22Rv1 (cell line): ENCODE measurements around the gene PTPRM.

Experiments
- H3K27ac ChIP-seq: fragments of 450-650 bp; 2 replicates; pipeline ENCODE4 v1.5.1; 2017
- ZFX ChIP-seq: fragments of 450-650 bp; IDR thresholded peaks from 2 replicates; pipeline ENCODE4 v1.6.1; 2017; ENCODE audit warnings: antibody characterized with exemption, borderline replicate concordance
- TF ChIP-seq, protein P1 (sequence below): fragments of 450-650 bp; IDR thresholded peaks from 2 replicates; pipeline ENCODE4 v1.5.1; 2017; ENCODE audit warnings: mild to moderate bottlenecking

PTPRM gene

DNA sequence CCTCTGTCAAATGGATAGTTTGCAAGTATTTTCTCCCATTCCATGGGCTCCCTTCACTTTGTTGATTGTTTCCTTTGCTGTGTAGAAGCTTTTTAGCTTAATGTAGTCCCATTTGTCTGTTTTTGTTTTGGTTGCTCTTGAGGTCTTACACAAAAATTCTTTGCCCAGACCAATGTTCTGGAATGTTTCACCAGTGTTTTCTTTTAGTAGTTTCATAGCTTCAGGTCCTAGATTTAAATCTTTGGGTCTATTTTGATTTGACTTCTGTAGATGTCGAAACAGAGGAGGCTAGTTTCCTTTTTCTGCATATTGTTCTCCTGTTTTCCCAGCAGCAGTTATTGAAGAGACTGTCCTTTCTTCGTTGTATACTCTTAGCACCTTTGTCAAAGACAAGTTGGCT is 351.6 kb downstream of the PTPRM start:
- H3K27ac ChIP-seq: no peak overlapping the region
- TF ChIP-seq ZFX: no peak
- TF ChIP-seq, protein P1, sequence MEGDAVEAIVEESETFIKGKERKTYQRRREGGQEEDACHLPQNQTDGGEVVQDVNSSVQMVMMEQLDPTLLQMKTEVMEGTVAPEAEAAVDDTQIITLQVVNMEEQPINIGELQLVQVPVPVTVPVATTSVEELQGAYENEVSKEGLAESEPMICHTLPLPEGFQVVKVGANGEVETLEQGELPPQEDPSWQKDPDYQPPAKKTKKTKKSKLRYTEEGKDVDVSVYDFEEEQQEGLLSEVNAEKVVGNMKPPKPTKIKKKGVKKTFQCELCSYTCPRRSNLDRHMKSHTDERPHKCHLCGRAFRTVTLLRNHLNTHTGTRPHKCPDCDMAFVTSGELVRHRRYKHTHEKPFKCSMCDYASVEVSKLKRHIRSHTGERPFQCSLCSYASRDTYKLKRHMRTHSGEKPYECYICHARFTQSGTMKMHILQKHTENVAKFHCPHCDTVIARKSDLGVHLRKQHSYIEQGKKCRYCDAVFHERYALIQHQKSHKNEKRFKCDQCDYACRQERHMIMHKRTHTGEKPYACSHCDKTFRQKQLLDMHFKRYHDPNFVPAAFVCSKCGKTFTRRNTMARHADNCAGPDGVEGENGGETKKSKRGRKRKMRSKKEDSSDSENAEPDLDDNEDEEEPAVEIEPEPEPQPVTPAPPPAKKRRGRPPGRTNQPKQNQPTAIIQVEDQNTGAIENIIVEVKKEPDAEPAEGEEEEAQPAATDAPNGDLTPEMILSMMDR: no peak

DNA sequence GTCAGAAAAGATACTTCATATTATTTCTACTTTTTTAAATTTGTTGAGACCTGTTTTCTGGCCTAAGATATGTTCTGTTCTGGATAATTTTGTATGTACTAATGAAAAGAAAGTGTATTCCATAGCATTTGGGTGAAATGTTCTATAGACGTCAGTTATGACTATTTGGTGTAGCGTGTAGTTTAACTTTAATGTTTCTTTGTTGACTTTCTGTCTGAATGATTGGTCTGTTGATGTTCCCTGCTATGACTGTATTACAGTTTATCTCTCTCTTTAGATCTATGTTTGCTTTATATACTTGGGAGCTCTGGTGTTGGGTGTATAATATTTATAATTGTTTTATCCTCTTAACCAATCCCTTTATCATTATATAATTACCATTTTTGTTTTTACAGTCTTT is 352.4 kb downstream of the PTPRM start:
- TF ChIP-seq, protein P1: no peak
- no peak overlapping the region for H3K27ac ChIP-seq

DNA sequence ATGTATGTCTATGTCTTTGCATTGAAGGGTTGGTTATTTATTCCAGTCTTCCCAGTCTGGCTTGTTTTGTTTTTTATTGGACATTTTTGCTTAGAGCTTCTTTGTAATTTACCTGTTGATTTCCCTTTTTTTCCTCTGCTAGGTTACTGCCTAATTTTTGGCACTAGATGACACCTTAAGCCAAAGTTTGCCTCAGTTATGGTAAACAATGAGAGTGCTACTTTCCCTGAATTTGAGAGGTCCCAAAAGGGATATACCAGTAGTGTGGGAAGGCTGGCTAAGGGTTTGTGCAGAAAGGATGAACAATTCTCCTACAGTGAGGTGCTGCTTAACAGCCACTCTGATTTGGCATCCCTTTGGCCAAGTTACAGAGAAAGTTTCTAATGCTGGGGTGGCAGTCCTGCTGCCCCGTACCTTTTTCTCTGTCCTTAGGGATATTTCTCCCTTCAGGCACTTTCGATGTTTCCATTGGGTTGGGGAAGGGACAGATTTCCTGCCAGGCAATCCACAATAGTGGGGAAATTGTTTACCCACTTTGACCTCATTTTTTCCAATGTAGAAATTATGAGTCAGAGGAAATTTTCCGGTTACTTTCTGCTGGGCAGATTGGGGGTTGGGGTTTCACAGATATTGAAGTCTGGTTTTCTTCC is 354.9 kb downstream of the PTPRM start:
- no peak overlapping the region for H3K27ac ChIP-seq
- TF ChIP-seq, protein P1: no peak
- TF ChIP-seq ZFX: no peak

DNA sequence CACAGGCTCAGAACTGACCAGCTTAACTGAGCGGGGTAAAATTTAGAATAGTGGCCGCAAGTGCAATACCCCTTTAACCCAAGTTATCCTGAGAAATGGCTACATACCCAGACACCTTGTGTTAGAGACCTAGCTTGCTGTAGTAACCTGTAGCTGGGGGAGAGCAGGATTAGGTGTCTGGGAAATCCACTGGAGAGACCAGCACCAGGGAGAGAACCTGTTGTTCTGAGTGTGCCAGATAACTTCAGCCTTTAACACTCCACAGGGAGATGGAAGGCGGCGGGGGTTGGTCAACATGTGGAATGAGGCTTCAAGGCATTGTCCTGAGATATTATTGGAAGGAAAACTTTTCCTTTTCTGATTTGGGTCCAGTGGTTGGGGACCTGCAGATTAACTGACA is 356.0 kb downstream of the PTPRM start:
- no peak for TF ChIP-seq ZFX
- TF ChIP-seq, protein P1: no peak
- no peak overlapping the region for H3K27ac ChIP-seq

DNA sequence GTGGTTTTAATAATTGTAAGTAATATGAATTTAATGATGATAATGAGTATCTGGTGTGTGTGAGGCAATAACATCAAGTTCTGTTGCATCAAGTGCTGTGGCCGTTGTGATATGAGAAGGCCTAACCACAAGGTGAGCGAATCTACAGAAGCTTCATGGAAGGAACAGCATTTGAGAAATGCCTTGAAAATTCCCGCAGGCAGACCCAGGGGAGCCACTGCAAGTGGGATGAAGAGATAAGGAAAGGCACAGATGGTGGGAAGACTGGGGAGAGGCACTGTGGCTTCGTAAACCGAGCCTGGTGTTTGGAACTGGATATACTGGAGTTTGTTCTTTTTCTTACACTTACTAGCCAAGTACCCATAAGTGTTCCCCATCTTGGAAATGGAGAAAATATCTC is 357.5 kb downstream of the PTPRM start:
- H3K27ac ChIP-seq: no peak overlapping the region
- no peak for TF ChIP-seq ZFX

DNA sequence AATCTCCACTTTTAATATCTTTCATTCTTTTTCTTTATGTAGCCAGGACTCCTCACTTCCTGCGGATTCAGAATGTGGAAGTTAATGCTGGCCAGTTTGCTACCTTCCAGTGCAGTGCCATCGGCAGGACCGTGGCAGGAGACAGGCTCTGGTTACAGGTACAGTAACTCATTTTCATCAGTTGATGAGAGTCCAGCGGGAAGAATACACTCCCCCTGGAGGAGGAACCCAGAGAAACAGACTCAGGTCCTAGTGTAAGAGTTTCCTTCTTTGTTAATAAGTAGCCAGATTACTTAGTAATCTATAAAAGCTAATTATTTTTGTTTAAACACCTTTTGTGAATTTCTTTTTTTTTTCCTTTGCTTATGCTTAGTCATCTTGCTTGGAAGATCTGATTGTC is 359.4 kb downstream of the PTPRM start:
- no peak for TF ChIP-seq ZFX
- TF ChIP-seq, protein P1: peak; percentile 41
- H3K27ac ChIP-seq: no peak overlapping the region

DNA sequence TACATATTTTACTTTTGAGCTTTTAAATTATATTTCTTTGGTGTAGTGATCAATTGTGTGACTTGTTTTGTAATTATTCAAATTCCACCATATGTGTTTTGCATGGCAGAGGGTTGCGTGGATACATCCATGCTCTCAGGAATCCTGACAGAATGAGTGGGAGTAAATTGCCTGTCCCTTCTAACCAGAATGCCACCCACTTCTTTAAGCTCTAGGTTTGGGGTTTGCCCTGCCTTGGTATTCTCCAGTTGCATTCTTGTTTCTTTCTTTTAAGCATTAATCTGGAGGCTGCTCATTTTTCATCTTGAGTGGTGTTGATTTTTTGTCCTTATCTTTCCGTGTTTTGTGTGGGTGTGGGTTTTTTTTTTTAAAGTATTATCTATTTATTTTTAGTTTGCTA is 360.0 kb downstream of the PTPRM start:
- no peak for TF ChIP-seq ZFX
- TF ChIP-seq, protein P1: no peak
- H3K27ac ChIP-seq: no peak overlapping the region

DNA sequence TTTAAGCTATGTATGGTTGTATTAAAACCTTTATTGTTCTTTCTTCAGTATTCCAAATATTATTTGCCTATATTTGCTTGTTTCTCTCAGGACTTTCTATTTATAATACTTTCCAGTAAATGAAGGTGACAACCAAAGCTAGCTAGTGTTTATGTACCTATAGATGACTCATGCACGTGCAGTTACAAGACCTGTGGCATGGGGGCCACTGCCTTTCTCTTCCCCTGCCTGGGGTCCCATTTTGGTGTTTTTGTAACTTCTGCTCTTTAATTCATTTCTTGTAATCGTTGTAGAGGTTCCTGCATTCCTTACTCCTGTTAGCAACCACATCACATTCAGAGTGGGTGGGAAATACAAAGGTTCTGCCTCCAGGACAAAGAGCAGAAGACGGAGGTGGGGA is 364.6 kb downstream of the PTPRM start:
- no peak for TF ChIP-seq ZFX
- TF ChIP-seq, protein P1: no peak

More for the DNA sequence above, 364.6 kb downstream of the PTPRM start:
- no peak overlapping the region for H3K27ac ChIP-seq
